Breast epithelium (tissue), 4 donors: Measurements from ENCODE around the gene ARTN. TPM values are rescaled to one million over a fixed set of nuclear protein-coding genes. Genes with fewer than 3 reads are reported as not detected.

Experiments
- DNase-seq, 2 donors: peaks; one replicate each; pipeline ENCODE4 v3.0.0-alpha.2; 2019; ENCODE audit warnings: low spot score in 2 of 2
- H3K27ac ChIP-seq, 2 donors: fragments of 200-600 bp; sonication (generic) in 1 of 2; one replicate each; pipeline ENCODE4 v1.5.1; 2016 to 2019; ENCODE audit warnings: mild to moderate bottlenecking in 1 of 2
- H3K27me3 ChIP-seq, 2 donors: fragments of 200-600 bp; sonication (generic) in 1 of 2; one replicate each; pipeline versions ENCODE4 v1.5.1 to v1.6.0; 2017 to 2019; ENCODE audit warnings: control low read depth in 1 of 2, mild to moderate bottlenecking in 1 of 2
- H3K36me3 ChIP-seq: fragments of 200-600 bp; one replicate; pipeline ENCODE4 v1.5.1; 2019
- H3K4me1 ChIP-seq, 2 donors: fragments of 200-600 bp; sonication (generic); one replicate each; pipeline ENCODE4 v1.5.1; 2016 to 2019; ENCODE audit warnings: control low read depth in 1 of 2
- H3K4me3 ChIP-seq, 3 donors: fragments of 200-600 bp; sonication (generic); 1 replicate in 2 of 3; 2 replicates in 1 of 3; pipeline ENCODE4 v1.5.1; 2016 to 2019; ENCODE audit warnings: mild to moderate bottlenecking in 3 of 3, moderate library complexity in 2 of 3
- H3K9me3 ChIP-seq, 2 donors: fragments of 200-600 bp; sonication (generic) in 1 of 2; one replicate each; pipeline ENCODE4 v1.5.1; 2016 to 2019; ENCODE audit warnings: control low read depth in 1 of 2
- POLR2A ChIP-seq: fragments of 450-650 bp; IDR thresholded peaks from one replicate; pipeline ENCODE4 v1.6.1; 2016; ENCODE audit warnings: antibody characterized with exemption, mild to moderate bottlenecking, moderate library complexity
- POLR2AphosphoS5 ChIP-seq, 3 donors: sonication (generic); formaldehyde crosslinking; IDR thresholded peaks; one replicate each; pipeline ENCODE4 v1.6.1; 2017; ENCODE audit warnings: antibody characterized with exemption in 3 of 3
- intact Hi-C: fragments of 100-400 bp; cut with DNase I; formaldehyde crosslinking; loops from one replicate; pipeline ENCODE4 v1.15.1; 2023; ENCODE audit warnings: low total_unique reads
- total RNA-seq, 3 donors: library from RNA; depleted of rRNA; stranded (reverse); fragments of >200 nt; gene quantifications; one replicate each; pipeline ENCODE4 v1.1.0, GENCODE V29; 2016
- TF ChIP-seq, protein P1 (sequence below), 3 donors: fragments of 450-650 bp; IDR thresholded peaks; one replicate each; pipeline ENCODE4 v1.5.1; 2016 to 2017; ENCODE audit warnings: antibody characterized with exemption in 3 of 3, mild to moderate bottlenecking in 3 of 3, moderate library complexity in 3 of 3

The ARTN gene
- total RNA-seq, 3 donors from 2014 or later, result 1.8 to 2.3 TPM; not detected in 1

DNA sequence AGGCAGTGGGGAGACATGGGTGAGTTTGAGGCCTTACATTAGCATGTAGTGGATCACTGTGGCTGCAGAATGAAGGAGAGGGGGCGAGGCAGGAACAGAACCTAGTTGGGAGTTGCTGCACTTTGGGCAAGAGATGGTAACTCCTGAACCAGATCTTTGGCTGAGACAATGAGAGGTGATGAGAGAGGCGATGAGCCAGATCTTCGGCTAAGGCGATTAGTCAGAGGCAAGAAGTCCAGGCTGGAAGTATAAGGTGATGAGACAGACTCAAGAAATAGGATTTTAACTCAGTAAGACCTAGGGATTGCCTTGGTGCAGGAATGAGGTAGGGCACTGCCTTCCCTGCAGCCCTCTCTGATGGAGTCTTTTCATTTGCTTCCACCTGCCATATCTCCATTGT is 9.1 kb upstream of the ARTN start:
- H3K27ac ChIP-seq, result no peak overlapping the region
- TF ChIP-seq, protein P1, sequence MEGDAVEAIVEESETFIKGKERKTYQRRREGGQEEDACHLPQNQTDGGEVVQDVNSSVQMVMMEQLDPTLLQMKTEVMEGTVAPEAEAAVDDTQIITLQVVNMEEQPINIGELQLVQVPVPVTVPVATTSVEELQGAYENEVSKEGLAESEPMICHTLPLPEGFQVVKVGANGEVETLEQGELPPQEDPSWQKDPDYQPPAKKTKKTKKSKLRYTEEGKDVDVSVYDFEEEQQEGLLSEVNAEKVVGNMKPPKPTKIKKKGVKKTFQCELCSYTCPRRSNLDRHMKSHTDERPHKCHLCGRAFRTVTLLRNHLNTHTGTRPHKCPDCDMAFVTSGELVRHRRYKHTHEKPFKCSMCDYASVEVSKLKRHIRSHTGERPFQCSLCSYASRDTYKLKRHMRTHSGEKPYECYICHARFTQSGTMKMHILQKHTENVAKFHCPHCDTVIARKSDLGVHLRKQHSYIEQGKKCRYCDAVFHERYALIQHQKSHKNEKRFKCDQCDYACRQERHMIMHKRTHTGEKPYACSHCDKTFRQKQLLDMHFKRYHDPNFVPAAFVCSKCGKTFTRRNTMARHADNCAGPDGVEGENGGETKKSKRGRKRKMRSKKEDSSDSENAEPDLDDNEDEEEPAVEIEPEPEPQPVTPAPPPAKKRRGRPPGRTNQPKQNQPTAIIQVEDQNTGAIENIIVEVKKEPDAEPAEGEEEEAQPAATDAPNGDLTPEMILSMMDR (IDR thresholded peaks at IDR 0.05), result no peak
- no peak for TF ChIP-seq POLR2AphosphoS5 (IDR thresholded peaks at IDR 0.05)
- no peak for TF ChIP-seq POLR2A
- DNase-seq, result no peak
- intact Hi-C loops, result no loop called here
- no peaks in the 10 kb centered on the region for H3K36me3 ChIP-seq
- no peaks in the 10 kb centered on the region for H3K9me3 ChIP-seq
- no peak overlapping the region for H3K4me3 ChIP-seq
- no peaks in the 10 kb centered on the region for H3K27me3 ChIP-seq
- H3K4me1 ChIP-seq, result no peaks in the 10 kb centered on the region

DNA sequence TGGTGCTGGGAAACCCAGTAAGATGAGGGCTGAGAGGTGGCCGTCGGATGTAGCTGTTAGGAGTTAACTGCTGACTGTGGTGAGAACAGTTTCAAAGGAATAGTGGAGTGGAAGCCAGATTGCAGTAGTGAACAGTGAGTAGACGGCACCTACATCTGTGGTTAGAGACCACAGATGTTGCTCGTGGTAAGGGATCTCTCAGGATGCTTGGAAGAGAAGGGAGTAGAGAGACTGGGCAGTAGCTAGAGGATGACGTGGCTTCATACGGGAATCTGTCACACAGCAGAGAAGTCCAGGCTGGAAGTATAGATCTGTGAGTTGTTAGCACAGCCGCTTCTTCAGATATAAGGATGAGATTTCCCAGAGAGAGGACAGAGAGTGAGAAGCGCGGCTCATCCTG is 7.8 kb upstream of the ARTN start:
- intact Hi-C loops, result no loop called here
- no peaks in the 10 kb centered on the region for H3K27me3 ChIP-seq
- H3K4me3 ChIP-seq, result no peak overlapping the region

DNA sequence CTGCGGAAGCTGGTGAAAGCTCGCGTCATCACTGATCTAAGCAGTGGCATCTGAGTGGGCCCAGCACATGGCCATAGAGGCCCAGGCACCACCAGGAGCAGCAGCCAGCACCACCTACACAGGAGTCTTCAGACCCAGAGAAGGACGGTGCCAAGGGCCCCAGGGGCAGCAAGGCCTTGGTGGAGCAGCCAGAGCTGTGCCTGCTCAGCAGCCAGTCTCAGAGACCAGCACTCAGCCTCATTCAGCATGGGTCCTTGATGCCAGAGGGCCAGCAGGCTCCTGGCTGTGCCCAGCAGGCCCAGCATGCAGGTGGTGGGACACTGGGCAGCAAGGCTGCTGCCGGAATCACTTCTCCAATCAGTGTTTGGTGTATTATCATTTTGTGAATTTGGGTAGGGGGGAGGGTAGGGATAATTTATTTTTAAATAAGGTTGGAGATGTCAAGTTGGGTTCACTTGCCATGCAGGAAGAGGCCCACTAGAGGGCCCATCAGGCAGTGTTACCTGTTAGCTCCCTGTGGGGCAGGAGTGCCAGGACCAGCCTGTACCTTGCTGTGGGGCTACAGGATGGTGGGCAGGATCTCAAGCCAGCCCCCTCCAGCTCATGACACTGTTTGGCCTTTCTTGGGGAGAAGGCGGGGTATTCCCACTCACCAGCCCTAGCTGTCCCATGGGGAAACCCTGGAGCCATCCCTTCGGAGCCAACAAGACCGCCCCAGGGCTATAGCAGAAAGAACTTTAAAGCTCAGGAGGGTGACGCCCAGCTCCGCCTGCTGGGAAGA is 3.2 kb upstream of the ARTN start:
- H3K9me3 ChIP-seq, result no peaks in the 10 kb centered on the region
- no peaks in the 10 kb centered on the region for H3K27me3 ChIP-seq
- H3K4me3 ChIP-seq, result no peak overlapping the region
- intact Hi-C loops, result loop anchor here (10.0 kb wide), 1 partner anchor 166 kb away; no protein-coding TSS in a partner anchor
- TF ChIP-seq, protein P1 (IDR thresholded peaks at IDR 0.05), result peak in 1 of 3 donors; percentile 29
- TF ChIP-seq POLR2AphosphoS5 (IDR thresholded peaks at IDR 0.05), result no peak
- no peaks in the 10 kb centered on the region for H3K36me3 ChIP-seq
- no peaks in the 10 kb centered on the region for H3K4me1 ChIP-seq
- H3K27ac ChIP-seq, result no peak overlapping the region
- no peak for DNase-seq

More for the DNA sequence above, 7.8 kb upstream of the ARTN start:
- Histone ChIP-seq H3K27ac (no peak overlapping the region), H3K36me3 (no peaks in the 10 kb centered on the region), H3K4me1 (no peaks in the 10 kb centered on the region), H3K9me3 (no peaks in the 10 kb centered on the region)
- TF ChIP-seq POLR2AphosphoS5 (IDR thresholded peaks at IDR 0.05) (no peak), POLR2A (no peak)
- TF ChIP-seq, protein P1 (IDR thresholded peaks at IDR 0.05), result no peak
- no peak for DNase-seq

DNA sequence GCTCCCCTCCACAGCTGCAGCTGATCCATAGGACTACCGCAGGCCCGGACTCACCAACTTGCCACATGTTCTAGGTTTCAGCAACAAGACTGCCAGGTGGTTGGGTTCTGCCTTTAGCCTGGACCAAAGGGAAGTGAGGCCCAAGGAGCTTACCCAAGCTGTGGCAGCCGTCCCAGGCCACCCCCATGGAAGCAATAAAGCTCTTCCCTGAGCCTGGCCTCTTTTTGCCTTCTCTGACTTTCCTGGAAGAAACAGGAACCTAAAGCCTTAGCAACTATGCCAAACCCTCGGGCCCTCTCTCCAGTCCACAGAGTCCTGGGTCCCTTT is 2.7 kb upstream of the ARTN start:
- H3K9me3 ChIP-seq, result no peaks in the 10 kb centered on the region
- no peak overlapping the region for H3K4me3 ChIP-seq
- no peaks in the 10 kb centered on the region for H3K36me3 ChIP-seq
- H3K4me1 ChIP-seq, result no peaks in the 10 kb centered on the region
- TF ChIP-seq, protein P1 (IDR thresholded peaks at IDR 0.05), result no peak
- TF ChIP-seq POLR2A, result no peak
- no peak for TF ChIP-seq POLR2AphosphoS5 (IDR thresholded peaks at IDR 0.05)
- intact Hi-C loops, result loop anchor here (10.0 kb wide), 1 partner anchor 166 kb away; no protein-coding TSS in a partner anchor
- no peaks in the 10 kb centered on the region for H3K27me3 ChIP-seq
- H3K27ac ChIP-seq, result no peak overlapping the region
- no peak for DNase-seq
